Thoracic aorta (tissue), 2 donors: ENCODE measurements around the gene TCF7L2. TPM values are rescaled to one million over a fixed set of nuclear protein-coding genes. Genes with fewer than 3 reads are reported as not detected.
A peak's percentile ranks its signal among the peaks of the same experiment; 100 is the strongest.

Source experiments
- ATAC-seq: fragments of 150-250 bp; one replicate; pipeline ENCODE4 v1.8.0; 2017; ENCODE audit warnings: low read depth; ENCODE audit not compliant: insufficient number of reproducible peaks, low FRiP score
- DNase-seq: peaks from one replicate; pipeline ENCODE4 v3.0.0-alpha.2; 2020; ENCODE audit warnings: low spot score
- H3K27ac ChIP-seq, 2 donors: fragments of 200-600 bp; sonication (generic); 1 replicate in 1 of 2; 2 replicates in 1 of 2; pipeline ENCODE4 v1.5.1; 2016; ENCODE audit warnings: mild to moderate bottlenecking in 2 of 2, moderate library complexity in 2 of 2
- H3K27me3 ChIP-seq: fragments of 200-600 bp; sonication (generic); replicated peaks from 2 replicates; pipeline ENCODE4 v1.6.0; 2016; ENCODE audit warnings: mild to moderate bottlenecking; ENCODE audit not compliant: insufficient read depth
- H3K36me3 ChIP-seq: fragments of 200-600 bp; sonication (generic); one replicate; pipeline ENCODE4 v1.5.1; 2016
- H3K4me1 ChIP-seq, 2 donors: fragments of 200-600 bp; sonication (generic); 1 replicate in 1 of 2; 2 replicates in 1 of 2; pipeline versions ENCODE4 v1.5.1 to v1.6.0; 2016; ENCODE audit warnings: low read depth in 2 of 2, mild to moderate bottlenecking in 1 of 2; ENCODE audit not compliant: control insufficient read depth in 1 of 2
- H3K4me3 ChIP-seq: fragments of 200-600 bp; sonication (generic); 2 replicates; pipeline ENCODE4 v1.5.1; 2016; ENCODE audit warnings: mild to moderate bottlenecking
- H3K9me3 ChIP-seq: fragments of 200-600 bp; sonication (generic); 2 replicates; pipeline ENCODE4 v1.5.1; 2016
- CTCF ChIP-seq: fragments of 200-600 bp; sonication (generic); IDR thresholded peaks from one replicate; pipeline ENCODE4 v1.5.1; 2019; ENCODE audit warnings: antibody characterized with exemption
- total RNA-seq, 2 donors: library from RNA; depleted of rRNA; stranded (reverse); fragments of >200 nt; gene quantifications; one replicate each; pipeline versions ENCODE4 v1.1.0 to v1.2.3, GENCODE V29; 2016

Gene TCF7L2
- total RNA-seq, 2 donors from 2014 or later = 21.4 to 50.5 TPM

DNA sequence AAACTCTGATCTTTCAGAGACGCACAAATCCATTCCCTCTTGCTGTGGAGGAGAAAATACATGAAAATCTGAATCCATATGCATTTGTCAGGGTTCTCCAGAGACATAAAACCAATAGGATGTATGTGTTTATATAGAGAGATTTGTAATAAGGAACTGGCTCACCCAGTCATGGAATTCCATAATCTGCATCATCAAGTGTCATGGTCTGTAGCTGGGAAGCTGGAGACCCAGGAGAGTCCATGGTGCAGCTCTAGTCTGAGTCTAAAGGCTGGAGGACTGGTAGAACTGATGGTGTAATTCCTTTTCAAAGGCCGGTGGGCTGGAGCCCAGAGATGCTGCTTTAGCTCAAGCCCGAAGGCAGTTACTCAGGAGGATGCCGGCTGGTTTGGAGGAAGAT is 134.0 kb downstream of the TCF7L2 start:
- H3K9me3 ChIP-seq = no peaks in the 10 kb centered on the region
- TF ChIP-seq CTCF = no peak
- no peaks in the 10 kb centered on the region for H3K36me3 ChIP-seq
- no peaks in the 10 kb centered on the region for H3K27me3 ChIP-seq
- peaks cover 14 to 32% of the 10 kb centered on the region in 2 donors for H3K4me1 ChIP-seq
- H3K27ac ChIP-seq = no peak overlapping the region
- no peak for DNase-seq
- H3K4me3 ChIP-seq = no peak overlapping the region
- ATAC-seq = no peak

- no peak for TF ChIP-seq CTCF
- no peak for DNase-seq
- peaks cover 14 to 24% of the 10 kb centered on the region in 2 donors for H3K4me1 ChIP-seq
Observed at GRCh38 chr10:113085776-113086175, 135.7 kb downstream of the TCF7L2 start.

DNA sequence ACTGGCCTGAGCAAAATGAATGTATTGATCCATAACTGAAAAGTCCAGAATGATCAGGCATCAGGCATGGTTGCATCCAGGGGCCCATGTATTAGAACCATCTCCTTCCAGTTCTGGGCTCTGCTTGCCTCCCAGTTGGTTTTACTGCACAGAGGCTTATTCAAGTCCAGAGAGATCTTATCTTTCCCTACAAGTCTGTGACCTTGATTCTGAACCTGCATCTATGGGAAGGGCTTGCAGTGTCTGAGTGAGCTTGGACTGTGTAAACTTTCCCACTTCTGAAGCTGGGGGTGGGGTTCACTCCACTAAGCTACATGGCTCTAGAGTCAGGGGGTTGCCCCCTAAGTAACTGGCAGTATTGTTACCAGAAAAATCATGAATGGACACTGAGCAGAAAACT is 136.2 kb downstream of the TCF7L2 start:
- no peaks in the 10 kb centered on the region for H3K27me3 ChIP-seq
- H3K9me3 ChIP-seq = no peaks in the 10 kb centered on the region
- peaks cover 2% of the 10 kb centered on the region for H3K36me3 ChIP-seq
- H3K27ac ChIP-seq = no peak overlapping the region
- ATAC-seq = no peak
- no peak for TF ChIP-seq CTCF
- peaks cover 14 to 21% of the 10 kb centered on the region in 2 donors for H3K4me1 ChIP-seq
- no peak overlapping the region for H3K4me3 ChIP-seq
- DNase-seq = no peak

More at GRCh38 chr10:113085776-113086175, 135.7 kb downstream of the TCF7L2 start:
- Histone ChIP-seq H3K4me3 (no peak overlapping the region), H3K9me3 (no peaks in the 10 kb centered on the region), H3K36me3 (no peaks in the 10 kb centered on the region), H3K27ac (no peak overlapping the region), H3K27me3 (no peaks in the 10 kb centered on the region)
- no peak for ATAC-seq

- H3K4me1 ChIP-seq = peaks cover 14 to 21% of the 10 kb centered on the region in 2 donors
- no peak for TF ChIP-seq CTCF
- peak overlapping the region in 1 of 2 donors; percentile 62 for H3K27ac ChIP-seq
- H3K9me3 ChIP-seq = no peaks in the 10 kb centered on the region
- ATAC-seq (peak; percentile 85), DNase-seq (peak; percentile 69)
- peak overlapping the region; percentile 18 for H3K4me3 ChIP-seq
- peaks cover 5% of the 10 kb centered on the region for H3K36me3 ChIP-seq
- H3K27me3 ChIP-seq = no peaks in the 10 kb centered on the region
Observed at GRCh38 chr10:113087165-113088029, 137.3 kb downstream of the TCF7L2 start.

DNA sequence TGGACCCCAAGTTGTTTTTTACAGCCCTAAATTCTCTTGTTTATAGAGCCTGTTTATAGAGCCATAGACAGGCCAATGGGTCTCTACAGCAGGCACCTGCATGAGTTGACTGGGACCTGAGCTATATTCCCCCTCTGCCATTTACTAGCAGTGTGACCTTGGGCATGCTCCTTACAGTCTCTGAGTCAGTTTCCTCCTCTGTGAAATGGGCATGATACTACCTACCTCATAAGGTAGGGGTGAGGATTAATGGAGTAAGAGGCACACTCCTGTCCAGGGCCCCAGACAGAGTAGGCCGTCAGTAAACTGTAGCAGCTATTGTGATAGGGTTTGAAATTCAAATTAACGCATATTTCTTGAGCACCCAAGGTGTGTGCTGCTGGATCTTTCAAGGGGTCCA is 138.1 kb downstream of the TCF7L2 start:
- Histone ChIP-seq H3K4me1 (peaks cover 14 to 28% of the 10 kb centered on the region in 2 donors), H3K27ac (peak overlapping the region in 1 of 2 donors; percentile 62), H3K36me3 (peaks cover 5% of the 10 kb centered on the region), H3K9me3 (no peaks in the 10 kb centered on the region), H3K27me3 (no peaks in the 10 kb centered on the region), H3K4me3 (no peak overlapping the region)
- DNase-seq (no peak), ATAC-seq (no peak)
- TF ChIP-seq CTCF = no peak
